ENCODE results near the gene OSBPL9.

- no peak for TF ChIP-seq CTCF (optimal IDR thresholded peaks at IDR 0.05 in 1 of 3, IDR thresholded peaks at IDR 0.05 in 1 of 3, conservative IDR thresholded peaks at IDR 0.05 in 1 of 3; ENCODE audit: extremely low read depth in 1 of 3, insufficient read depth in 2 of 3, low read length in 3 of 3)
- no peak for TF ChIP-seq EZH2 (IDR thresholded peaks at IDR 0.05; ENCODE audit: low read length)
Measured at GRCh38 chr1:51675177-51675780, 58.4 kb downstream of the OSBPL9 start.

All from keratinocyte (primary cell).